ENCODE results near the gene CNTF. TPM values are rescaled to one million over a fixed set of nuclear protein-coding genes. Genes with fewer than 3 reads are reported as not detected.

Gene CNTF
- total and polyA plus RNA-seq, 5 experiments from 2014 or later, result 0.15 to 3.0 (median 1.6) TPM; not detected in 1

Other genes with a start within 250 kb of the CNTF start
- gene OR5B3, start 215.8 kb upstream of the CNTF start, total RNA-seq, result not detected
- not detected for gene OR5B3, start 215.8 kb upstream of the CNTF start, polyA plus RNA-seq
- gene OR5B2, start 194.5 kb upstream of the CNTF start, total RNA-seq, result under 1 TPM; 0.26 to 0.38 TPM
- gene OR5B2, start 194.5 kb upstream of the CNTF start, polyA plus RNA-seq, result not detected
- under 1 TPM; 0.27 to 0.47 TPM for gene OR5B12, start 180.4 kb upstream of the CNTF start, total RNA-seq
- not detected for gene OR5B12, start 180.4 kb upstream of the CNTF start, polyA plus RNA-seq
- 1 to 10 TPM in 1 of 2 experiments, under 1 TPM in 1; 0.94 to 1.1 TPM for gene OR5B21, start 114.6 kb upstream of the CNTF start, total RNA-seq
- gene OR5B21, start 114.6 kb upstream of the CNTF start, polyA plus RNA-seq, result not detected
- 100 to 1,000 TPM; 200 TPM for gene LPXN, start 46.8 kb upstream of the CNTF start, total RNA-seq
- gene LPXN, start 46.8 kb upstream of the CNTF start, polyA plus RNA-seq, result 100 to 1,000 TPM; 208 to 261 (median 220) TPM
- 10 to 100 TPM; 46.1 to 49.6 TPM for gene ZFP91, start 43.6 kb upstream of the CNTF start, total RNA-seq
- 1 to 10 TPM; 4.8 to 9.4 (median 7.1) TPM for gene ZFP91, start 43.6 kb upstream of the CNTF start, polyA plus RNA-seq
- not detected for gene GLYAT, start 109.3 kb downstream of the CNTF start, total RNA-seq
- not detected for gene GLYAT, start 109.3 kb downstream of the CNTF start, polyA plus RNA-seq
- gene GLYATL2, start 222.0 kb downstream of the CNTF start, total RNA-seq, result not detected
- gene GLYATL2, start 222.0 kb downstream of the CNTF start, polyA plus RNA-seq, result not detected